ENCODE measurements around the gene KIF4A. TPM values are rescaled to one million over a fixed set of nuclear protein-coding genes. Genes with fewer than 3 reads are reported as not detected.
A peak's percentile ranks its signal among the peaks of the same experiment; 100 is the strongest.

The KIF4A gene
- total RNA-seq, 4 donors from 2014 or later: 1.3 to 4.4 (median 1.4) TPM; not detected in 1

- Histone ChIP-seq H3K4me1 (peaks cover 0 to 6% (median 0%) of the 10 kb centered on the region in 4 donors), H3K27ac (no peak overlapping the region), H3K27me3 (peaks cover 20% of the 10 kb centered on the region), H3K4me3 (no peak overlapping the region), H3K9me3 (no peaks in the 10 kb centered on the region), H3K36me3 (no peaks in the 10 kb centered on the region)
- no peak for DNase-seq
- intact Hi-C loops (cut with DNase I; ENCODE audit: low total_unique reads): no loop called here
- TF ChIP-seq CTCF (IDR thresholded peaks at IDR 0.05) (no peak), POLR2AphosphoS5 (IDR thresholded peaks at IDR 0.05) (no peak), EP300 (IDR thresholded peaks at IDR 0.05; ENCODE audit: low read depth) (no peak), POLR2A (IDR thresholded peaks at IDR 0.05) (no peak)
- in situ Hi-C loops (cut with MboI; ENCODE audit: low pct_ligation_motif_present in 1 of 4, low pct_unique_long_range_greater_than_20kb in 1 of 4, low sequenced_read_pairs in 3 of 4): no loop called here
- WGBS, 2 donors (ENCODE audit: low coverage in 1 of 2): 55 to 78% methylated on average over 5 to 9 of the region's 9 CpGs
These were observed 156.0 kb downstream of the KIF4A start for GRCh38 chrX:70445951-70446350.

- 67% methylated on average over 11 of the region's 16 CpGs; no CpG with 5 or more reads in 1 of the 2 donors for WGBS, 2 donors (ENCODE audit: low coverage in 1 of 2)
- Histone ChIP-seq H3K4me1 (peaks cover 0 to 7% (median 0%) of the 10 kb centered on the region in 4 donors), H3K9me3 (no peaks in the 10 kb centered on the region), H3K27ac (no peak overlapping the region), H3K27me3 (peaks cover 20% of the 10 kb centered on the region), H3K36me3 (no peaks in the 10 kb centered on the region), H3K4me3 (no peak overlapping the region)
- in situ Hi-C loops (cut with MboI; ENCODE audit: low pct_ligation_motif_present in 1 of 4, low pct_unique_long_range_greater_than_20kb in 1 of 4, low sequenced_read_pairs in 3 of 4) (no loop called here), intact Hi-C loops (cut with DNase I; ENCODE audit: low total_unique reads) (no loop called here)
- no peak for TF ChIP-seq POLR2A (IDR thresholded peaks at IDR 0.05)
- no peak for TF ChIP-seq POLR2AphosphoS5 (IDR thresholded peaks at IDR 0.05)
- TF ChIP-seq EP300 (IDR thresholded peaks at IDR 0.05; ENCODE audit: low read depth): no peak
- no peak for TF ChIP-seq CTCF (IDR thresholded peaks at IDR 0.05)
- DNase-seq: no peak
These were observed 156.8 kb downstream of the KIF4A start for GRCh38 chrX:70446380-70447350.

GRCh38 chrX:70449457-70449966 is 159.6 kb downstream of the KIF4A start:
- WGBS, 2 donors (ENCODE audit: low coverage in 1 of 2): 93% methylated on average over 14 of the region's 14 CpGs; no CpG with 5 or more reads in 1 of the 2 donors
- no peak overlapping the region for H3K27ac ChIP-seq
- TF ChIP-seq POLR2AphosphoS5 (IDR thresholded peaks at IDR 0.05): no peak
- TF ChIP-seq EP300 (IDR thresholded peaks at IDR 0.05; ENCODE audit: low read depth): no peak
- TF ChIP-seq CTCF (IDR thresholded peaks at IDR 0.05): no peak
- no peak for TF ChIP-seq POLR2A (IDR thresholded peaks at IDR 0.05)
- no peaks in the 10 kb centered on the region for H3K36me3 ChIP-seq
- DNase-seq: no peak
- peaks cover 0 to 26% (median 2%) of the 10 kb centered on the region in 4 donors for H3K4me1 ChIP-seq
- intact Hi-C loops (cut with DNase I; ENCODE audit: low total_unique reads) (no loop called here), in situ Hi-C loops (cut with MboI; ENCODE audit: low pct_ligation_motif_present in 1 of 4, low pct_unique_long_range_greater_than_20kb in 1 of 4, low sequenced_read_pairs in 3 of 4) (no loop called here)
- H3K27me3 ChIP-seq: peaks cover 12% of the 10 kb centered on the region
- no peak overlapping the region for H3K4me3 ChIP-seq
- no peaks in the 10 kb centered on the region for H3K9me3 ChIP-seq

GRCh38 chrX:70452143-70452733 is 162.3 kb downstream of the KIF4A start:
- no peaks in the 10 kb centered on the region for H3K36me3 ChIP-seq
- WGBS, 2 donors (ENCODE audit: low coverage in 1 of 2): 38% methylated on average over 39 of the region's 39 CpGs; no CpG with 5 or more reads in 1 of the 2 donors
- peaks cover 0 to 28% (median 3%) of the 10 kb centered on the region in 4 donors for H3K4me1 ChIP-seq
- in situ Hi-C loops (cut with MboI; ENCODE audit: low pct_ligation_motif_present in 1 of 4, low pct_unique_long_range_greater_than_20kb in 1 of 4, low sequenced_read_pairs in 3 of 4): loop anchor here in 2 of 4 donors (10.0 kb wide), 1 partner anchor 103 kb away; no protein-coding TSS in a partner anchor
- H3K27ac ChIP-seq: peak overlapping the region; percentile 73 to 96 (median 85)
- DNase-seq: peak; percentile 68
- no peaks in the 10 kb centered on the region for H3K27me3 ChIP-seq
- no peaks in the 10 kb centered on the region for H3K9me3 ChIP-seq
- H3K4me3 ChIP-seq: peak overlapping the region; percentile 29 to 64 (median 40)
- TF ChIP-seq EP300 (IDR thresholded peaks at IDR 0.05; ENCODE audit: low read depth): no peak
- TF ChIP-seq POLR2A (IDR thresholded peaks at IDR 0.05): peak; percentile 38
- peak; percentile 61 to 70 (median 65) for TF ChIP-seq CTCF (IDR thresholded peaks at IDR 0.05)
- peak in 1 of 3 donors; percentile 5 for TF ChIP-seq POLR2AphosphoS5 (IDR thresholded peaks at IDR 0.05)
- intact Hi-C loops (cut with DNase I; ENCODE audit: low total_unique reads): no loop called here
